ENCODE results near the gene SELENON. TPM values are rescaled to one million over a fixed set of nuclear protein-coding genes. Genes with fewer than 3 reads are reported as not detected.
"Not testable (repeated sequence)": the region's sequence is repeated elsewhere in the genome, so short reads cannot be mapped to it uniquely, and the experiment has no call there.

Gene SELENON
- total RNA-seq, 2 donors from 2014 or later, result 43.9 to 50.7 TPM

DNA sequence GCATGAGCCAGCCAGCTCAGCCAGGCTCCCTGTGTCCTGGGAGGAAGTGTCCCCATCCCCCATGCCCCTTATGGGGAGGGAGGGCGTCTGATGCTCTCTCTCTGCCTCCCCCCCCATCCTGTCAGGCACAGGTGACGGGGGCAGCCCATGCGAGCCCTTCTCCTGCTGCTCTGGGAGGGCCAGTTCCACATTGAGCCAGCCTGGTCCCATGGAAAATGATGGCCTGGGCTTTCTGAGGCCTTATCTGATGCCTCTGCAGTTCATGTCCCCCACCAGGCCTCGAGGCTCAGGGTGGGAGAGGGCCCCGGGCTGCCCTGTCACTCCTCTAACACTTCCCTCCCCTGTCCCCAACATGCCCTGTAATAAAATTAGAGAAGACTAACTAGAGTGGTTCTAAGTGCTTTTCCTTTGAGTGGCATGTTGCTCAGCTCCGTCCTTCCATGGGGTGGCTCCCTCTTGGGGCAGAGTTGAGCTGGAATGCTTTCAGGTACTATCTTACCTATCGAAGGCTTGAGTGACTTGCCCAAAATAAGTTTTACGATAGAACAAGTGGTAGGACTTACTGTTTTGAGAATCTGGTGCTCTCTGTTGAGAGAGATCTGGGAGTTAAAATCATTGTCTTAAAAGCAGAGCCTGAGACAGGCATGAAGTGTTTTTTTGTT lies 18.0 kb downstream of the SELENON start:
- ATAC-seq, result no peak
- intact Hi-C loops (cut with DNase I), result no loop called here
- no peak for DNase-seq

DNA sequence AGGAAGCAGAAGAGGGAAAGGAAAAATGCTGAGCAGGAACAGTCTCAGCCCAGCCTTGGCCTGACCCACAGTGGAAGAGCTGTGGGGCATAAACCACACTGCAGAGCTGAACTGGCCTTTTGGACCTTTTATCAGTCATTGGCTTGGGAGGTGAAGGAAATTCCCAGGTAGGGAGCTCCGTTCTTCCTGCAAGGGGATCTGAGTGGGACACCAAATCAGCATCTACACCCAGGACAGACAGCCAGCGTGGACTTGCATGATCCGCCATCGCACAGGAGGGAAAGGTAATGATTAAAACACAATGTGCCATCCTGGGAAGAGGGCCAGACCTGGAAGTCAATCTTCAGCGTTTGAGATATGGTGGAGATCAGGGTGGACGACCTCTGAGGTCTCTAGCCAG lies 18.6 kb downstream of the SELENON start:
- DNase-seq, result no peak
- intact Hi-C loops (cut with DNase I), result no loop called here
- no peak for ATAC-seq

DNA sequence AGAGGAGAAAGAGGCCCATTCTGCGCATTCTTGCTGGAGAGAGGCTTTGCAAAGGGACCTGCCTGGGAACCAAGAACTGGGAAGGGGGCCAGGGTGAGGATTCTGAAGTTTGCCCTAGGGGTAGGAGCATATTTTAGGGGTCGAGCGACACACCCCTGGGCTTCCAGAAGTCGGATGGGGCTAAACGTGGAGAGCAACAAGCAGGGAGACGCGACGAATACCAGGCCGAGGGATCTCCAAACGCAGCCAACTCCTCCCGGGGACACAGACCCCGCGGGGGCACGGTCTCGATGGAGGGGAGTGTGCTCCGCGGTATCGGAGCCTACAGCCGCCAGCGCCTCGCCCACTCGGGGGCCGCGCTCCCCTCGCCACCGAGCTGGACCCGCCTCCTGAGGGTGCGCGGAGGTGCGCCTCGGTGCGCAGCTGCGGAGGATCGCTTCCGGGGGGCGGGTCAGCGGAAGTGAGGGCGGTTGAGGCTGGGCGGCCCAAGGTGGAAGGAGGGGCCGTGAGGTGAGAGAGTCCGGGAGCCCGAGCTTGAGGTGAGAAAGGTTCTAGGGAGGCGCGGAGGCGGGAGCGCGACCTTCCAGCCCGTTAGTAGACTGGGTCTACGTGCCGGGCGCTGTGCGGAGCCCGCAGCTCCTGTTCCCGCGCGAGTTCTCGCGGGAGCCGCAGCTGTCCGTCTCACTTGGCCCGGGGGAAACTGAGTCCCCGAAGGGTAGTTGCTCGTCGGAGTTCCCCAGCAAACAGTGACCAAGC lies 19.7 kb downstream of the SELENON start, which contains the start of gene MTFR1L:
MTFR1L (plus strand) TSS at position 464 of the 756 bp plus-strand sequence. CDS start 3,151 bp downstream, outside the sequence.
- DNase-seq (peak; percentile 91), ATAC-seq (peak; percentile 94)
- intact Hi-C loops (cut with DNase I), result no loop called here

DNA sequence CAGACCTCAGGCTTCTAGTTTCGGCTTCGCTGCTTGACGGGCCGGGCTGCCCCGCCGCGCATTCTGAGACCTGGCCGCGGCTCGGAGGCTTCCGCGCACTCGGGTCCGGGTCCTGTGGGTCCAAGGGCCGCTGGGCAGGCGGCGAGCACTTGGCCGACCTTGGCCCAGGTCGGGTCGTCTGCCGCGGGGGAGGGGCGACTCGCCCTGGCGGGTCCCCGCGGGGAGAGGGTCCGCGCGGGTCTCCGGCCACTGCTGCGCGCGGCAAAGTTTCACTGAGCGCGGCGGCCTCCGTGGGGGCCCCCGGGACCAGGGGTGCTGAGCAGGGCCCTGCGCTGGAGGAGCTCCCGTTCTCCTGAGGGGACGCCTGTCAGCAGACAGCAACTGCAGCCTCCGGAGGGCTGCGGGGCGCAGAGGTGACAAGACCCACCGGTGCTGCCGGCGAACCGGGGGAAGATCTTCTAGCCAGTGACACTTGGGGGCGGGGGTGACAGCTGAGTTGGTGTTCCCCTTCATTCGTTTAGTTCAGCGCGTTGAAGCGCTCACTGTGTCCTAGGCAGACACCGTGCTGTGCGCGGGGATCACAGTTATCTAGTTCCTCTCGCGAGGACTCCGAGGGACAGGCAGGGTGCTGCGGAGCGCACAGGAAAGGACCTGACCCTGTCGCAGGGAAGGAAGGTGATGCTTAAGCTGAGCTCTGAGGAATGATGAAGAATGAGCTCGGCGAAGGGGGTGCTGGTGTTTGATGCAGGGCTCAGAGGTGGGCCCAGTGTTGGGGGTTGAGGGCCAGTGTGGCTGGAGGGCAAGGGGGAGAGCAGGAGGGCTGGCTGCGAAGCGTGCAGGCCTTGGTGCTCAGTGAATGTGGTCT lies 20.5 kb downstream of the SELENON start:
- DNase-seq, result peak; percentile 62
- peak; percentile 60 to 62 for ATAC-seq
- intact Hi-C loops (cut with DNase I), result no loop called here

DNA sequence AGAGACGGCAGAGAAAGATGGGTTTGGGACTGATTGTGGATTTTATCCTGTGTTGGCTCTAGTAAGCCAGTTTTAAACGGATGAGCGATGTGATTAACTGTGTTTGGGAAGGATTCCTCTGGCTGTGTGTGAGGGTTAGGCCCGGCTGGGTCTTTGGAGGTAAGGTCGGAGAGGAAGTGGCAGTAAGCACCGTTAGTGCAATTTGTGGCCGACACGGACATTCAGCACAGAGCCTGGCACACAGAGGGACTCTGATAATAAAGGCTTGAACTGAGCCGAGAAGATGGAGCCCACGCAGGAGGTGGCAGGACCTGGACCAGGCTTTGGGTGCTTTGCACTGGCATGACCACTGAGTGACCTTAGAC lies 21.1 kb downstream of the SELENON start:
- DNase-seq (no peak), ATAC-seq (no peak)
- intact Hi-C loops (cut with DNase I), result no loop called here

DNA sequence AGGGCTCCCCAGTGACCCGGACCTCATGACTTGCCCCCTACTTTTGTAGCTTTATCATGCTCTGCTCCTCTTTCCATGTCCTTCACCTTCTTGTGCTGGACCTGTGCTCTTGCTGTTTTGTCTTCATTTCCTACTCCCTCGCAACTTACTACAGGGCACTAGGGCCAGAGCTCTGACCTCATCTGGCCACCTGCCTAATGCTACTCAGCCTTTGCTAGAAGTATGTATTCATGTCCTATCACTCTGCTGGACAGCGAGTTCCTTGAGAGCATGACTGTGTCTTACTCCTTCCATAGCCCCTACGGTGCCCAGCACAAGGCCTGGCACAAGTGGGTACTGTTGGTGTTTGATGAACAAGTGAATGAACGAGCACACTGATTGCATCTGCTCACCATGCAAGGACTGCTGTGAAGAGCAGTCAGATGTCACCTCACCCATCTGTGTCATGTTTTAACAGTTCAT lies 21.7 kb downstream of the SELENON start:
- peak; percentile 65 for DNase-seq
- ATAC-seq, result peak in 1 of 2 donors; percentile 14
- intact Hi-C loops (cut with DNase I), result no loop called here

DNA sequence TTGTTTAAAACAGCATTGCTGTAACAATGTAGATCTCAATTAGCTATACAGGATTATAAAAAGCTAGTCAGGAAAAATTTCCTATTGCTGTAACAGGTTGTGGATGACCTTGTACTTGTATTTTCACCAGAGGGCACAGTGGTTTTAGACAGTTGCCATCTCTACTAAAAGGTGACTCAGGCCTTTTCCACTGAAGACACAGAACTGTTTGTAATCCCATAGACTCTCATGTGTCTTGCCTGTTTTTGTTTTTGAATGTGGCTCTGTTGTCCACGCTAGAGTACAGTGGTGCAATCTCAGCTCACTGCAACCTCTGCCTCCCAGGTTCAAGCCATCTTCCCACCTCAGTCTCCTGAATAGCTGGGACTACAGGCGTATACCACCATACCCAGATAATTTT lies 25.6 kb downstream of the SELENON start:
- DNase-seq (no peak), ATAC-seq (no peak)
- intact Hi-C loops (cut with DNase I), result no loop called here

DNA sequence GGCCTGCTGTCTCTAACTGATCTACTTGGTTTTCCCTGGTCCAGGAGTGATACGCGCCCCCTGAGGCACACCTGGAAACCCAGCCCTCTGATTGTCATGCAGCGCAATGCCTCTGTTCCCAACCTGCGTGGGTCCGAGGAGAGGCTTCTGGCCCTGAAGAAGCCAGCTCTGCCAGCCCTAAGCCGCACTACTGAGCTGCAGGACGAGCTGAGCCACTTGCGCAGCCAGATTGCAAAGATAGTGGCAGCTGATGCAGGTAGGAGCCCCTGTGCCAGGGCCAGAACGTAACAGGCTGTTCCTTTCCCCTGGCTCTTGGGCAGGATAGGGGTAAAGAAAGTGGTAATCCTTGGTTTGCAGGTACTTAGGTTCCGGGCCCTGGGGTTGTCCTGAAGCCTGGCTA lies 26.6 kb downstream of the SELENON start:
- ATAC-seq (no peak), DNase-seq (no peak)
- intact Hi-C loops (cut with DNase I), result no loop called here

DNA sequence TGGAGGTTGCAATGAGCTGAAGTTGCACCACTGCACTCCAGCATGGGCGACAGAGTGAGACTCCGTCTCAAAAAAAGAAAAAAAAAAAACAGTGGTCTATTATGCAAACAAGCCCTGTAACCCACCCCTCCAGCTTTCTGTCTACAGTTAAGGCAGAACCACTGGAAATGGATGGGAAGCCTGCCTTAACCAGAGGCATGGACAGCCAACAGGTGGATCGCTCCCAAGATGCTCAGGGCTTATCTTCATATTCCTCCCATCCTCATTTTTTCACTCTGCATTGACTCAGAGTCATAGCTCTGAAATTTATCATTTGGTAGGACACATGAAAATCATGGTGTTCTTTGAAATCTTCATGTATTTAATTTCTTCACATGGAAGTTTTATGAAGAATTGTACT lies 28.5 kb downstream of the SELENON start:
- ATAC-seq (no peak), DNase-seq (no peak)
- intact Hi-C loops (cut with DNase I), result no loop called here

DNA sequence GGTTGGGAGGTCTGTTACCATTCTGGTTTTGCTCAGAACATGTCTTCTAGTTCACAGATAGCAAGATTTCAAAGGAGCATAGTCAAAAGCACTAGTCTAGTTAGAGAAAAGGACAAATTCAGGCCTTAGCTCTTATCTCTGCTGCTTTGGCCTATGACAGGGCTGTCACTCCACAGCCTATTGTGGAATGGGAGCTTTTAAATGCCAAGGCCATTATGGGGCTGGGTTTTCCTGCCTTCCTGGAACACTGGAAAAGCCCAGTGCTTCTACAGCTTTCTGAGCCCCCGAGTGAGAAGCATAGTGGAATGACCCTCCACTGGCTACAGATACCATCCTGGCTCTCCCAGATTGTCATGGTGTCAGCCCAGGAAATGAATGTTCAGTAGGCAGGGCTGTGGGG lies 29.1 kb downstream of the SELENON start:
- ATAC-seq (no peak), DNase-seq (no peak)
- intact Hi-C loops (cut with DNase I), result no loop called here

DNA sequence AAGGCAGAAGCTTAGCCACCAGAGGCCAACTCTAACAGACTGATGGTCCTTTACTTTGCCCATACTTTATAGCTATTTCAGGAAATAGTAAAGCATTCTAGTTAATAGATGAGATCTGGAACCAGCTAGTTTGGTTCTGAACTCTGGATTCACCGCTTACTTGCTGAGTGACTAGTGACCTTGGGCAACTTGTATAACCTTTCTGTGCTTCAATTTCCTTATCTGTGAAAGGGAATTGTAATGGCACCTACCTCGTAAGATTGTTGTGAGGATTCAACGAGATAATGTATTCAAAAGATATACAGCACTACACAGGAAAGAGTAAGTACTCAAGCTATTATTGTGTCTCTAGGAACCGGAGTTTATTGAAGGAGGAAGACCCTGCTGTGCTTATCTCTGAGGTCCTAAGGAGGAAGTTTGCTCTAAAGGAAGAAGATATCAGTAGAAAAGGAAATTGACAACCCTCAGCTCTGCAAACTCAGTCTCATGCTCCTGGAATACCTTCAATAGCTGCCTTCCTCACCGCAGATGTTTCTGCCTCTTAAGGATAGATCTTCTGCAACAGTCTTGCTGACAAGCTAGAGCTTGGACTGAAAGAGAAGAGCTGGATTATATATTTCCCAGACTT lies 31.7 kb downstream of the SELENON start:
- DNase-seq (no peak), ATAC-seq (no peak)
- intact Hi-C loops (cut with DNase I), result no loop called here

DNA sequence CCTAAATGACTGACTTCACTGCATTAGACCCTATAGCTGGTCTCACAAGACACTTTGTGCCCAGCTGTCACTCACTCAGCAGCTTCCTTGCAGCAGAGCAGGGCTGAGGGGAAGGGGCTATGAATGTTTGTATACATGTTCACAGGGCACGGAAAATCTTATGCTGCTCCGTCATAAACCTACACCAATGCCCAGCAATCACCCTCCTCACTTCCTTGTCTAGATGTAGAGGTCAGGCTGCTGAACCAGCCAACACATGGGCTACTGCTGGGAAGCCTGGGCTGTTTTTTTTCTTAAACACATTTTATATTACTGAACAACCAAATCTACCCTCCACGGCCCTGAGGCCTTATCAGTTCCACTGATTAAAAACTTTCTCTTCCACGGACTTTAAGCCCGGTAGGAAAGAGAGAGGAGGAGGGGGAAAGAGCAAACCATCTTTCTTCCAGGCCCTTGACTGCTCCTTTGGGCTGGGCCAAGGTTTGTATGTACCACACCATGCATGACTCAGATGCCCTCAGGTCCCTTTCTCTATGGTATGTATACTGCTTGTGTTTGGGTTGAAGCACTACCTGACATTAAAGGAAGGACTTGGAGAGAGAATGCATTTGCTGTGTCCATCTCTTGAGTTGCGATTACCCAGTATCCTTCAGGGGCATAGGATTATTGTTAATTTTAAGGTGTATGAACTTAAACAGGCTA lies 32.5 kb downstream of the SELENON start:
- intact Hi-C loops (cut with DNase I), result no loop called here
- ATAC-seq, result no peak

DNA sequence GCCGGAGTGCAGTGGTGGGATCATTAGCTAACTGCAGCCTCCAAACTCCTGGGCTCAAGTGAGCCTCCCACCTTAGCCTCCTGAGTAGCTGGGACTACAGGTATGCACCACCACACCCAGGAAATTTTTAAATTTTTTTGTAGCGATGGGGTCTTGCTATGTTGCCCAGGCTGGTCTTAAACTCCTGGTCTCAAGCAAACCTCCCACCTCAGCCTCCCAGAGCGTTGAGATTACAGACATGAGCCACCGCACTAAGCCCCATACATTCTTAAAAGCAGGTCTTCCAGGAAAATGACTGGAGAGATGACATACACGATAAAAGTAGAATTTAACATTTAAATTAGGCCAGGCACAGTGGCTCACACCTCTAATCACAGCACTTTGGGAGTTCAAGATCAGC lies 33.2 kb downstream of the SELENON start:
- intact Hi-C loops (cut with DNase I), result no loop called here
- no peak for ATAC-seq

More for the DNA sequence above, 32.5 kb downstream of the SELENON start:
- no peak for DNase-seq

DNA sequence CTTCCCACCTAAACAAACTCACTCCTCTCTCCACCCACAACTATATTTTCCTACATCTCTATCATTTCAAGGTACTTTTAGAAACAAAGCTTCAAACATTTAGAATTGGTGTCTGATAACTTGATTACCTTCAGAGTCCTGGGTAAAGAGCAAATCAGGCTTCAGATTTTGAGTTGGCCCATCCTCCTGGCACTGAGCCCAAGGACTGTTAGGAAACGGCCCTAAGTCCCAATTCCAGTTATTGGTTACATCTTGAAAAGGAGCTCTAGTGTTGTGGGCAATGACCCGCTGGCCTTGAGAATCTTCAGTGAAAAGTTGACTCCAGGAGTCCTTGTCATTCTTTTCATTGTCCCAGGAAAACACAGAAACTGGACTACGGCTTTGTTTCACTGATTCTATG lies 34.9 kb downstream of the SELENON start:
- ATAC-seq (no peak), DNase-seq (no peak)
- intact Hi-C loops (cut with DNase I), result no loop called here

More for the DNA sequence above, 33.2 kb downstream of the SELENON start:
- no peak for DNase-seq

DNA sequence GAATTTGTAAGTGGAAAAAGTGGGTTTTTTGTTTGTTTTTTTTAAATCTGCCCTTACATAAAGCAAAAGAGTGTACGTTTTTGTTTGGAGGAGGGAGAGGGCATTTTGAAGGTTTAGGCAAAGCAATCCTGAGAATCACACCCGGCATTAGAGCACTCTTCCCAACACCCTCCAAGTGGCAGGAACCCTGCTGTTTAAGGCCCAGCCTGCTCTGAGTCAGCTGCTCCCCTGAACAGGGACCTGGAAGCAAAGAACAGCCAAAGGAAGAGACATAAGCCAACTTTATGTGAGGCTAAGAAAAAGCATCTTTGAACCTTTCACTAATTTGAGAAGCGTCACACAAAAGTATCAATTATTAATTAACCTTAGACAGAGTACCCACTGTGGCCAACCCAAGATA lies 36.7 kb downstream of the SELENON start:
- DNase-seq (no peak), ATAC-seq (no peak)
- intact Hi-C loops (cut with DNase I), result no loop called here

DNA sequence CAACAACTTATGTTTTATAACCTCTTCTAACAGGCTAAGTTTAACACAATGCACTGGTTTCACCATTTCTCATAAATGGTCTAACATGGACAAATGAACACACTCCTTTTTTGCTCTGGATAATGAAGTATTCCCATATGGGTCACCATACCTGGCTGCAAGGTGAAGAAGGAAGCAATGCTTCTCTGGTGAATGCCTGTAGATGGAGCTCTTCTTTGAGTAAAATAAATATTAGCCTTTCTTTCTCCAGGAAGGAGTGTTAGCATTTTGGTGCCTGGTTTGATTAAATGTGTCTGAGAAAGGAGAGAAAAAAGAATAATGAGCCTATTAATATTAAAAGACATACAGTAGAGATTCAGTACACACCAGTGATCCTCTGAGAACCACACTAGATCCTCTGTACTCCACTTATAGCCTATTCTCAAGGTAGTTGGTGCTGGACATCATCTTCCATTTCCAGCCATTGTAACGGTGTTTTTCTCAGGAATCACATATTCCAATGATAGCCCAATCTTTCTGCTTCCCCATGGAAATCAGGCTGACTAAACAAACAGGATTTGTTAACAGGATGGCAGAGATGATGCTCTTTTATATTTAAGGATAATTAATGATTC lies 37.4 kb downstream of the SELENON start:
- intact Hi-C loops (cut with DNase I), result no loop called here

DNA sequence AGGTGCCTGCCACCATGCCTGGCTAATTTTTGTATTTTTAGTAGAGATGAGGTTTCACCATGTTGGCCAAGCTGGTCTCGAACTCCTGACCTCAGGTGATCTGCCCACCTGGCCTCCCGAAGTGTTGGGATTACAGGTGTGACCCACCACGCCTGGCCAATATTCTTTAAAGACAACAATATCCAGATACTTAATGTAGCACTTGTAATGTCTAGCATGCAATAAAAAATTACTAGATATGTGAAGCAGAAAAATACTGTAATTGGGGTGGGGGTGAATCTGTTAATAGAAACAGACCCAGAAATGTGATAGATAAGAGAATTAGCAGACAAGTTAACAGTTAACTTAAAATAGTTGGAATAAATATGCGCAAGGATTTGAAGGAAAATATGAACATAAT lies 39.8 kb downstream of the SELENON start:
- ATAC-seq; DNase-seq; intact Hi-C loops (cut with DNase I): not testable (repeated sequence)

More for the DNA sequence above, 37.4 kb downstream of the SELENON start:
- ATAC-seq (no peak), DNase-seq (no peak)

DNA sequence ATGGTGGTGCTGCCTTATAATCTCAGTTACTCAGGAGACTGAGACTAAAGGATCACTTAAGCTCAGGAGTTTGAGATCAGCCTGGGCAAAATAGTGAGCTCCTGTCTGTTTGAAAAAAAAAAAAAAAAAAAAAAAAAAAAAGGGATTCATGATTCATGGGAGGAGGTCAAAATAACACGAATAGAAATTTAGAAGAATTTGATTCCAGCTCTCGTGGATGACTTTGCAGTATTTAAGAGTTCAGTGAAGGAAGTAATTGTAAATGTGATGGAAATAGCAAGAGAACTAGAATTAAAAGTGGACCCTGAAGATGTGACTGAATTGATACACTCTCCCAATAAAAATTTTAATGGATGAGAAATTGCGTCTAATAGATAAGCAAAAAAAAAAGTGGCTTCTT lies 43.5 kb downstream of the SELENON start:
- DNase-seq (no peak), ATAC-seq (no peak)
- intact Hi-C loops (cut with DNase I), result no loop called here

Data from left cardiac atrium (tissue), 4 donors.